GM21423 (cell line): Measurements from ENCODE around the gene TCP1.
"Not testable (repeated sequence)": the region's sequence is repeated elsewhere in the genome, so short reads cannot be mapped to it uniquely, and the experiment has no call there.

ENCODE experiments used
- ATAC-seq: cut with Tn5 transposase; IDR thresholded peaks from one replicate; pipeline ENCODE4 v1.9.1; 2021; ENCODE audit warnings: mild to moderate bottlenecking, moderate library complexity; ENCODE audit not compliant: unreplicated experiment

TCP1 gene

GRCh38 chr6:159778131-159778530, 11.3 kb downstream of the TCP1 start:
- ATAC-seq: no peak

GRCh38 chr6:159777240-159777904, 12.0 kb downstream of the TCP1 start:
- ATAC-seq: no peak

DNA sequence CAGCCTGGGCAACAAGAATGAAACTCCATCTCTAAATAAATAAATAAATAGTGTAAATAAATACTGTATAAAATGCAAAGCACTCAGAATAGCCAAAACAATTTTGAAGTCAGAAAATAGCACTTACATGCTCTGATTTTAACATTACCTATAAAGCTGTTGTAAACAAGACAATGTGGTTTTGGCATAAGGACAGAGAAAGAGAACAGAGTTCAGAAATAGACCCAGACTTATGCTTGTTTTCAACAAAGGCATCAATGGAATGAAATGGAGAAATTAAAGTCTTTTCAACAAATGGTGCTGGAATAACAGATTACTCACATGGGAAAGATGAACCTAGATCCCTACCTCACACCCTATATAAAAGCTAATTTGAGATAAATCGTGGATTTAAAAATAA, 17.2 kb downstream of the TCP1 start:
- ATAC-seq: no peak

- ATAC-seq: no peak
These were observed 19.9 kb downstream of the TCP1 start for GRCh38 chr6:159769470-159769869.

DNA sequence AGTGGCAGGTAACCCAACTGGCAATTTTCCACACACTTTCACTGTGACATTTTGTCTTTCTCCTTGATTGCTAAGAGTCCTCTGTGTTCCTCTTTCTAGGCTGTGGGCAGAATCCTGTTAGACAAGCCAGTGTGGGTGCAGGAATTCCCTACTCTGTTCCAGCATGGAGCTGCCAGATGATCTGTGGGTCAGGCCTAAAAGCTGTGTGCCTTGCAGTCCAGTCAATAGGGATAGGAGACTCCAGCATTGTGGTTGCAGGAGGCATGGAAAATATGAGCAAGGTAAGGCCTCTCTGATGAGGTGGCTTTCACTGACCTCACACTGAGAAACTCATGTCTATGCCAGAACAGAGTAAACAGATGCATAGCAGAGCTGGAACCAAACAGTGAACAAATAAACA, 22.5 kb downstream of the TCP1 start:
- no peak for ATAC-seq

- ATAC-seq: peak; percentile 8
These were observed 26.6 kb downstream of the TCP1 start for GRCh38 chr6:159762681-159763293.

DNA sequence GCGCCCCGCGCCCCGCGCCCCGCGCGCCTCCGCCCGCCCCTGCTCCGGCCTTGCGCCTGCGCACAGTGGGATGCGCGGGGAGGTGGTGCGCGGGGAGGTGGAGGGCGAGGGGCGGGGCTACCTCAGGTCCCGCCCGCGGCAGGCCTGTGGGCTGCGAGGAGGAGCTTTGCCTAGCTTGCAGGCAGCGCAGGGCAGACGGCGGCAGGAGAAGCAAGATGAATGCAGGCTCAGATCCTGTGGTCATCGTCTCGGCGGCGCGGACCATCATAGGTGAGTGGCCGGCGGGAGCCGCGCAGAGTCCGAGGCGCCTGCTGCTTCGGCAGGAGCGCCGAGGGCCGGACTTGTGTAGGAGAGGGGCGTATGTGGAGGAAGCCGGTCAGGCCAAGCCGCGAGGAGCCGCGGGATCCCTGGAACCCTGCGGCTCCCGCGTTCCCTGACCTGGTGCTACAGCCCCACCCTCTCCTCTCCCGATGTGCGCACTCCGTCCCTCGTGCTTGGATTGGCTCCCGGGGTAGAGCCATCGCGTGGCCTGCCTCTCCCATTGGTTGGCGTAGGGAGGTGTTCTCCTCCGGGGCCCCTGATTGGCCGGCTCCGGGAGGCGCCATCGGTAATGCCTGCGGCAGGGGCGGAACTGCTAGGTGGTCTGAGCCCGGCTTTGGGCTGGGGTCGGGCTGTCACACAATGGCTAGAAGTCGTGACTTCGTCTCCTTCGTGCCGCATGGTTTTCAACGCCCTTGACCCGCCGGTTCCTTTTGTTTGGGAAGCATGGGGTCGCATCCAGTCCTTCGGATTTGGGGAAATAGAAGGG, 27.3 kb downstream of the TCP1 start, which contains the start of gene ACAT2:
Gene ACAT2, plus strand, starts transcription at position 173 of the 808 bp plus-strand sequence. Its CDS starts 43 bp downstream, at position 216.
- peak; percentile 97 for ATAC-seq

DNA sequence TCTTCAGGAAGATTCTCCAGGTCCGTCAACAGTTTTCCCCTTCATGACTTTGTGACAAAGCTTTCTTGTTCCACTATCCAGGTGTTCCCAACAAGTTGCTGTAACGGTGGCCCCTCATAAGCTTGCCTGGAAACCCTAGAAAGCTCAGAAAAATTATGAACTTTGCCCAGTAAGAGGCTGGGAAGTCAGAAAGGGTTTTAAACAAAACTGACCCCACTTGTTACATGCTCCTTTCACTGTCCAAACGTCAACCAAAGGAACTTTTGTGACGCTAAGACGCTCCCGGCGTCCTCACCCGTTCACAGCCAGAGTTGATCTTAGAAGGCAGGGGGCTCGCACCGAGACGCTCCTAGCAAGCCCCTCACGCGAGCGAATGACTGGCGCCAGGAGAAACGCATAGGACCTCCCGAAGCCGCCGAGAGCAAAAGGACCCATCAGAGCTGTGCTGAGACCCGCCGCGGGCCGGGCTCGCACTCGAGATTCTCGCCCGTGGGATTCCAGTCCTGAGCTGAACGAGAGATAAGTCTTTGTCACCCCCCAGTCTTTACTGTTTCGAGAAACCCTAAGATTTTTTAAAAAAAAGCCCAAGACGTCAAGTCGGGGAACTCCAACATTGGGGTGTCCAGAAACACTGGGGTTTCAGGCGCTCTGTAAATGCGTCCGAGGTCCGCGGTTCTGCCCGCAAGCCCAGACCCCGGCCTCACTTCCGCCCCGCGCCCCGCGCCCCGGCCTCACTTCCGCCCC, 28.1 kb downstream of the TCP1 start:
- ATAC-seq: peak; percentile 1

- ATAC-seq: no peak
These were observed 28.8 kb downstream of the TCP1 start for GRCh38 chr6:159760602-159761057.

- ATAC-seq: no peak
These were observed 29.8 kb downstream of the TCP1 start for GRCh38 chr6:159759645-159760044.

GRCh38 chr6:159758031-159759001, 31.1 kb downstream of the TCP1 start:
- no peak for ATAC-seq

GRCh38 chr6:159756508-159756907, 32.9 kb downstream of the TCP1 start:
- ATAC-seq: no peak

DNA sequence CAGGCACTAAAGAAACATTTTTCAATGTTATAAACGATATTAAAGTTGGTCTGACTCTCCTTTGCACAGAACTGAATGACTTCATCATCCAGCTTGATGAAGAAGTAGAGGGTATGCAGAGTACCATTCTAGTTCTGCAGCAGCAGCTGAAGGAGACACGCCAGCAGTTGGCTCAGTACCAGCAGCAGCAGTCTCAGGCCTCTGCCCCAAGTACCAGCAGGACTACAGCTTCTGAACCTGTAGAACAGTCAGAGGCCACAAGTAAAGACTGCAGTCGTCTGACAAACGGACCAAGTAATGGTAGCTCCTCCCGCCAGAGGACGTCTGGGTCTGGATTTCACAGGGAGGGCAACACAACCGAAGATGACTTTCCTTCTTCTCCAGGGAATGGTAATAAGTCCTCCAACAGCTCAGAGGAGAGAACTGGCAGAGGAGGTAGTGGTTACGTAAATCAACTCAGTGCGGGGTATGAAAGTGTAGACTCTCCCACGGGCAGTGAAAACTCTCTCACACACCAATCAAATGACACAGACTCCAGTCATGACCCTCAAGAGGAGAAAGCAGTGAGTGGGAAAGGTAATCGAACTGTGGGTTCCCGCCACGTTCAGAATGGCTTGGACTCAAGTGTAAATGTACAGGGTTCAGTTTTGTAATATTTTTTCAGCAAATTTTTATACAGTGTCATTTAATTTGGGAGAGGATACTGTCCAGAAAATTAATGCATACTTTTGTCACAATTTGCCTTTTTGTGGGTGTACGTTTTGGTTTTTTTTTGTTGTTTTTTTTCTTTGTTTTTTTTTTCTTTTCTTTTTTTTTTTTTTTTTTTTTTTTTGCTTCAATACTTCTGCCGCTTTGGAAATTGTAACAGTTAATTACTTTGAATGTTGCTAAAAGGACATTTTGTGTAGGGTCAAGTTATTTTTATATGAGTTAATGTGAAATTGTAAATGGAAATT, 34.2 kb downstream of the TCP1 start:
- ATAC-seq: no peak

- ATAC-seq: no peak
These were observed 35.0 kb downstream of the TCP1 start for GRCh38 chr6:159754401-159754800.

DNA sequence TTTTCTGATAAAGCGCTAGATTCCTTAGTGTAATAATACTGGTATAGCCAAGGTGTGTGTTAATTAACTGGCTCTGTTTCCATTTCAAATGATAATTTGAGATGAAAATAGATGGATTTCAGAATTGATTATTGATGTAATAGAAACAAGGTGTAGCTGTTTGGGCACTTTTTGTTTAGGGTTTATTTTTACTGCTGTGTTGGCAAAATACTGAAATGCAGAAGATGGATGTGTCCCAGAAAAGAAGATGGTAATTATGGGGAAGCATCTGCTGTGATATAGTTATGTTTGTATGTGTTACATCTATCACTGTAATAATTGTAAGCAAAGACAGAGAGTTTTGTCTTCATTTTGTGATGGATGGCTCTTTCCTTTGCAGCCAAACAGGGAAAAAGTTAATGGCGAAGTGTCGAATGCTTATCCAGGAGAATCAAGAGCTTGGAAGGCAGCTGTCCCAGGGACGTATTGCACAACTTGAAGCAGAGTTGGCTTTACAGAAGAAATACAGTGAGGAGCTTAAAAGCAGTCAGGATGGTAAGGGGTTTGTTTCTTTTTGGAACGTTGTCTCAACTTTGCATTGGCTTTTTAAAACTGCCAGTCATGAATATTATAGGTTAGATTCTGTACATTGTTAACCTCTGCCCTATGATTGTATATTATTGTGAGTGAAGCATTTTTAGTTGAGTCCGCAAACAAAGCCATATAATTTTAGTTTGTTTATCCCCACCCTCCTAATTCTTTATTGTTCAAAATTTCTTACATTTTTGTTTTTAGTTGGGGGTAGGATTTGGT, 36.1 kb downstream of the TCP1 start:
- no peak for ATAC-seq

- ATAC-seq: no peak
These were observed 38.0 kb downstream of the TCP1 start for GRCh38 chr6:159751448-159751847.

GRCh38 chr6:159748127-159748526, 41.3 kb downstream of the TCP1 start:
- not testable (repeated sequence) for ATAC-seq

DNA sequence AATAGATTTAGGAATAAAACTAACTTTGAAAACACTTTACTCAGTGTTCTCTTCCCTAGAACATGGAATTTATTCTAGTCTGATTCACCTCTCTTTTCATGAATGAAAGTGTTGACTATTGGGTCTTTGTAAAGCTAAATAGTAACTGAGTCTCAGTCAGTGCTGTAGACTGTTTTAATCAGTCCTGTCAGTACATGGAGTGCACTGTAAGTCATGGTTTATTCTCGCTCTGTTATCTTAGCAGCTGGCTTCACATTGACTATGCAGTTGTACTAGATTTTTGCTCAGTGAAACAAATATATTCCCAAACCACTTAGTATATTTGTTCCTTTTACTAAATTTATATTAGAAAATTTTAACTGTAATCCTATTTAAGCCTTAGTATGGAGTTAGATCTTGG, 42.6 kb downstream of the TCP1 start:
- ATAC-seq: no peak
